Mesothelial cell of epicardium (in vitro differentiated cells): ENCODE results near the gene NRCAM. TPM values are rescaled to one million over a fixed set of nuclear protein-coding genes. Genes with fewer than 3 reads are reported as not detected.

Experiments used
- DNase-seq, 2 experiments: peaks; one replicate each; pipeline ENCODE4 v3.0.0; 2021; ENCODE audit warnings: low spot score in 2 of 2; ENCODE audit not compliant: unreplicated experiment in 2 of 2
- H3K27ac Mint-ChIP-seq: 2 replicates; pipeline ENCODE4 v1.8.0; 2021; ENCODE audit warnings: mixed read lengths
- H3K27me3 Mint-ChIP-seq: 2 replicates; pipeline ENCODE4 v1.8.0; 2021; ENCODE audit warnings: low read depth, mixed read lengths
- H3K36me3 Mint-ChIP-seq: 2 replicates; pipeline ENCODE4 v1.8.0; 2021; ENCODE audit warnings: mixed read lengths
- H3K4me1 Mint-ChIP-seq: 2 replicates; pipeline ENCODE4 v1.8.0; 2021; ENCODE audit warnings: mixed read lengths
- H3K4me3 Mint-ChIP-seq: 2 replicates; pipeline ENCODE4 v1.8.0; 2021; ENCODE audit warnings: mild to moderate bottlenecking, moderate library complexity, mixed read lengths
- H3K9me3 Mint-ChIP-seq: 2 replicates; pipeline ENCODE4 v1.8.0; 2021; ENCODE audit warnings: mixed read lengths
- CTCF ChIP-seq: fragments of 200-600 bp; sonication (generic); IDR thresholded peaks from one replicate; pipeline ENCODE4 v1.5.0; 2021; ENCODE audit warnings: antibody characterized with exemption; ENCODE audit not compliant: unreplicated experiment
- total RNA-seq: library from RNA; stranded (reverse); gene quantifications from 3 replicates; pipeline ENCODE4 v1.2.1, GENCODE V29; 2021

Gene NRCAM
- total RNA-seq, 1 donor from 2014 or later, result 5.7 TPM

DNA sequence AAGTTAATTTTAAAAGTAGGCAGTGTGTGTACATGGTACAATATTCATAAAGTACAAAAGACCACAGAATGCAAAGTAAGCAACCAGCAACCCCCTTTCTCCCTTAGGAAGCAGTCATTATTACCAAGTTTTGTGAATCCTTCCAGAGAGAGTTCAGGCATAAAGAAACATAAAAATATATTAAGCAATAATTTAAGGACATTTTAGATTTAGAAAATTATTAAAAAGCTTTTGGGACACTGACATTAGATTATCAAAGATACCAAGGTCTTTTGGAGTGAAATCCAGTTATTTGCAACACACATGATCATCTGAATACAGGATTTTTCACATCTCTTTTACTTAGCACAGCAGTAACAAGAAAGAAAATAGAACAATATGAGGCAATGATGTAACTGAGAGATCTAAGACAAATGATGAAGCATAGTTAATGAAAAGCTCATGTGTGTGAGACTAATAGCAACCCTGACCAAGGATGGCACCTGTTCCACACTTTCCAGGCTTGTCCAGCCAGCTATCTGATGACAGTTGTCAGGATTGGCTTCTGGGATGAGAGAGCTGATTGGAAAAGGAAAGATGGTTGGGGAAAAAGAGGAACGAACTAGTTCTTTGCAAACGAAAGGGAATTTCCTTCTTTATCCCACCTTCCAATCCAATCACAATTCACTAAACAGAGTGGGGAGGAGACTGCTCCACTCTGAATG is 210.6 kb downstream of the NRCAM start:
- no peak overlapping the region for H3K4me3 Mint-ChIP-seq
- H3K27ac Mint-ChIP-seq, result no peak overlapping the region
- no peak for DNase-seq
- H3K27me3 Mint-ChIP-seq, result no peaks in the 10 kb centered on the region
- H3K9me3 Mint-ChIP-seq, result no peaks in the 10 kb centered on the region
- TF ChIP-seq CTCF, result no peak
- H3K4me1 Mint-ChIP-seq, result no peaks in the 10 kb centered on the region
- H3K36me3 Mint-ChIP-seq, result no peaks in the 10 kb centered on the region

DNA sequence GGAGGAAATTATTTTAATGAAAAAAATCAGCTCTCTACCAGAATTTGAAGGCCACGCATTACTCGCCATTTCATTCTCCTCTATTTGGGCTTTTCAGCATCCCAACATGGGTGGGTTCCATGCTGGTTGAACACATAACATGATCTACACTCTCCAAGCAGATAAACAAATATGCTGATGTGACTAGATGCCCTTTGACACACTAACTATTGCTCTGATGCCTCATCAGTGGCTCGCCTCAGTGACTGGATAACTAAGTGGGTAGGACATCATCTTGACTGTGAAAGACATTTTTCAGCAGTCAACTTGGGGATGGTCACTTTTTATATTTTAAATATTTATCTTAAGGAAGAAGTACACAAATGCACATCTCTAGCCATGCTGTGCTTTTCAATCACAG is 212.1 kb downstream of the NRCAM start:
- Mint-ChIP-seq H3K4me3 (no peak overlapping the region), H3K36me3 (no peaks in the 10 kb centered on the region), H3K4me1 (no peaks in the 10 kb centered on the region), H3K27me3 (no peaks in the 10 kb centered on the region), H3K9me3 (no peaks in the 10 kb centered on the region), H3K27ac (no peak overlapping the region)
- no peak for DNase-seq
- no peak for TF ChIP-seq CTCF

- TF ChIP-seq CTCF, result no peak
- no peak for DNase-seq
- Mint-ChIP-seq H3K9me3 (no peaks in the 10 kb centered on the region), H3K4me1 (peaks cover 30% of the 10 kb centered on the region), H3K36me3 (no peaks in the 10 kb centered on the region), H3K27me3 (no peaks in the 10 kb centered on the region), H3K27ac (no peak overlapping the region), H3K4me3 (no peak overlapping the region)
Observed at GRCh38 chr7:108239501-108240225, 216.6 kb downstream of the NRCAM start.

- Mint-ChIP-seq H3K4me3 (no peak overlapping the region), H3K4me1 (peaks cover 39% of the 10 kb centered on the region), H3K9me3 (no peaks in the 10 kb centered on the region), H3K27ac (peak overlapping the region; percentile 47), H3K36me3 (no peaks in the 10 kb centered on the region), H3K27me3 (no peaks in the 10 kb centered on the region)
- TF ChIP-seq CTCF, result no peak
- DNase-seq, result no peak
Observed at GRCh38 chr7:108236681-108237415, 219.4 kb downstream of the NRCAM start.

GRCh38 chr7:108235451-108236061 is 220.7 kb downstream of the NRCAM start:
- no peak for TF ChIP-seq CTCF
- no peaks in the 10 kb centered on the region for H3K36me3 Mint-ChIP-seq
- H3K9me3 Mint-ChIP-seq, result no peaks in the 10 kb centered on the region
- peak overlapping the region; percentile 73 for H3K27ac Mint-ChIP-seq
- no peak overlapping the region for H3K4me3 Mint-ChIP-seq
- no peak for DNase-seq
- H3K4me1 Mint-ChIP-seq, result peaks cover 42% of the 10 kb centered on the region
- no peaks in the 10 kb centered on the region for H3K27me3 Mint-ChIP-seq
